Osteoblast (primary cell): ENCODE measurements around the gene ZCCHC9. TPM values are rescaled to one million over a fixed set of nuclear protein-coding genes. Genes with fewer than 3 reads are reported as not detected.
"Not testable (repeated sequence)": the region's sequence is repeated elsewhere in the genome, so short reads cannot be mapped to it uniquely, and the experiment has no call there.

Source experiments
- DNase-seq: peaks from one replicate; pipeline ENCODE4 v3.0.0; 2011; ENCODE audit warnings: low spot score, mixed read lengths; ENCODE audit not compliant: insufficient read length; ENCODE audit errors: missing footprints
- H2AFZ ChIP-seq: 2 replicates; pipeline ENCODE4 v1.6.0; 2011; ENCODE audit warnings: mild to moderate bottlenecking, low read length
- H3K27ac ChIP-seq: 2 replicates; pipeline ENCODE4 v1.5.1; 2011; ENCODE audit warnings: mild to moderate bottlenecking, low read depth, low read length, moderate library complexity
- H3K27me3 ChIP-seq: 2 replicates; pipeline ENCODE4 v1.6.0; 2012; ENCODE audit warnings: mild to moderate bottlenecking, control low read depth, inconsistent platforms, low read length, moderate library complexity; ENCODE audit not compliant: insufficient read depth
- H3K36me3 ChIP-seq: 2 replicates; pipeline ENCODE4 v1.5.1; 2011; ENCODE audit warnings: mild to moderate bottlenecking, low read length, control low read depth, moderate library complexity; ENCODE audit not compliant: insufficient read depth
- H3K4me1 ChIP-seq: 2 replicates; pipeline ENCODE4 v1.5.1; 2011; ENCODE audit warnings: mild to moderate bottlenecking, low read length, control low read depth, moderate library complexity; ENCODE audit not compliant: insufficient read depth
- H3K4me2 ChIP-seq: 2 replicates; pipeline ENCODE4 v1.6.0; 2011; ENCODE audit warnings: mild to moderate bottlenecking, low read length; ENCODE audit not compliant: insufficient read depth
- H3K4me3 ChIP-seq: fragments of 200-600 bp; sonication (generic); 3 replicates; pipeline ENCODE4 v1.5.1; 2012; ENCODE audit warnings: mild to moderate bottlenecking, low read length, inconsistent platforms; ENCODE audit not compliant: insufficient read depth
- H3K79me2 ChIP-seq: 2 replicates; pipeline ENCODE4 v1.6.0; 2012; ENCODE audit warnings: mild to moderate bottlenecking, low read length, control low read depth, inconsistent platforms; ENCODE audit not compliant: insufficient read depth
- H3K9me3 ChIP-seq: 2 replicates; pipeline ENCODE4 v1.5.1; 2011; ENCODE audit warnings: low read depth, low read length, control low read depth
- H4K20me1 ChIP-seq: 2 replicates; pipeline ENCODE4 v1.6.0; 2012; ENCODE audit warnings: mild to moderate bottlenecking, low read length, control low read depth; ENCODE audit not compliant: insufficient read depth
- CTCF ChIP-seq: IDR thresholded peaks from 2 replicates; pipeline ENCODE4 v1.5.1; 2011; ENCODE audit warnings: mild to moderate bottlenecking, low read depth, low read length, moderate library complexity; ENCODE audit errors: extremely low read depth
- total RNA-seq: library from RNA; depleted of rRNA; stranded (reverse); fragments of >200 nt; gene quantifications from 2 replicates; pipeline ENCODE4 v1.2.3, GENCODE V29; 2012

The ZCCHC9 gene
- total RNA-seq, 1 donor = 22.1 TPM

- no peak overlapping the region for H3K27ac ChIP-seq
- no peaks in the 10 kb centered on the region for H3K4me1 ChIP-seq
- no peak overlapping the region for H3K4me2 ChIP-seq
- no peak overlapping the region for H2AFZ ChIP-seq
- no peak for TF ChIP-seq CTCF
- DNase-seq = no peak
- no peaks in the 10 kb centered on the region for H3K79me2 ChIP-seq
- peaks cover 4% of the 10 kb centered on the region for H3K27me3 ChIP-seq
- no peak overlapping the region for H3K4me3 ChIP-seq
- H4K20me1 ChIP-seq = no peaks in the 10 kb centered on the region
- no peaks in the 10 kb centered on the region for H3K9me3 ChIP-seq
- no peaks in the 10 kb centered on the region for H3K36me3 ChIP-seq
Measured at GRCh38 chr5:81335946-81336345, 34.6 kb downstream of the ZCCHC9 start.

GRCh38 chr5:81336556-81336955, 35.2 kb downstream of the ZCCHC9 start:
- peaks cover 4% of the 10 kb centered on the region for H3K27me3 ChIP-seq
- H3K4me3 ChIP-seq = no peak overlapping the region
- TF ChIP-seq CTCF = no peak
- H3K4me2 ChIP-seq = no peak overlapping the region
- H3K36me3 ChIP-seq = no peaks in the 10 kb centered on the region
- H3K27ac ChIP-seq = no peak overlapping the region
- H2AFZ ChIP-seq = no peak overlapping the region
- H3K9me3 ChIP-seq = no peaks in the 10 kb centered on the region
- no peaks in the 10 kb centered on the region for H3K79me2 ChIP-seq
- H4K20me1 ChIP-seq = no peaks in the 10 kb centered on the region
- DNase-seq = no peak
- H3K4me1 ChIP-seq = no peaks in the 10 kb centered on the region

DNA sequence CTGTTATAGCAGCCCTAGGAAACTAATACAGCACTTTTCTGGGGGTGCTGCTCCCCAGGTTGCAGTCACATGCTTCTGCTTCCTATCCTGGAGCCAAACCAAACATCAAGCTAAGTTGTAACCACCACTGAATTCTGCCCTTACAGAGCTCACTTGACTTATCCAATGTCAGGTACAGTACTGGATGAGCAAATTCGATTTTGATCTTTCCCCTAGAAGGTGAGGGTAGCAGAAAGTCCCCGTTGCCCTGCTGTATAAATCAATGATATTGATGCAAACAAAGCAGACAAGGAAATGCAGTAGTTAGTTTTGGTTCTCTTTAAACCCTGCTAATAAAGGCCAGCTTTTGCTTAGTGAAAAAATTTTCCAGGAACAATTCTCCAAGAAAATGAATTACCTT, 36.4 kb downstream of the ZCCHC9 start:
- Histone ChIP-seq H2AFZ (no peak overlapping the region), H3K36me3 (no peaks in the 10 kb centered on the region), H3K9me3 (no peaks in the 10 kb centered on the region), H3K4me3 (no peak overlapping the region), H3K27ac (no peak overlapping the region), H4K20me1 (no peaks in the 10 kb centered on the region), H3K79me2 (no peaks in the 10 kb centered on the region), H3K27me3 (peaks cover 4% of the 10 kb centered on the region), H3K4me1 (no peaks in the 10 kb centered on the region), H3K4me2 (no peak overlapping the region)
- TF ChIP-seq CTCF = no peak
- no peak for DNase-seq

DNA sequence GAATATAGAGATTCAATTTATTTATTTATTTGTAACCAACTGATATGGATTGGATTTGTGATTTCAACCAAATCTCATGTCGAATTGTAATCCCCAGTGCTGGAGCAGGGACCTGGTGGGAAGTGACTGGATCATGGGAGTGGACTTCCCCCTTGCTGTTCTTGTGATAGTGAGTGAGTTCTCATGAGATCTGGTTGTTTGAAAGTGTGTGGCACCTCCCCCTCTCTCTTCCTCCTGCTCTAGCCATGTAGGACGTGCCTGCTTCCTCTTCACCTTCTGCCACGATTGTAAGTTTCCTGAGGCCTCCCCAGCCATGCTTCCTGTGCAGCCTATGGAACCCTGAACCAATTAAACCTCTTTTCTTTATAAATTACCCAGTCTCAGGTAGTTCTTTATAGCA, 36.8 kb downstream of the ZCCHC9 start:
- not testable (repeated sequence) for H2AFZ ChIP-seq, H3K4me3 ChIP-seq, DNase-seq, H3K36me3 ChIP-seq, H3K4me2 ChIP-seq, H3K4me1 ChIP-seq, H3K79me2 ChIP-seq, H3K27ac ChIP-seq, H4K20me1 ChIP-seq, H3K9me3 ChIP-seq, H3K27me3 ChIP-seq
